HCT116 (cell line): ENCODE measurements around the gene PRKD2. TPM values are rescaled to one million over a fixed set of nuclear protein-coding genes. Genes with fewer than 3 reads are reported as not detected.
A peak's percentile ranks its signal among the peaks of the same experiment; 100 is the strongest.

Experiments
- ATAC-seq: fragments of 200-7000 bp; cut with Tn5 transposase; 2 replicates; pipeline ENCODE4 v1.9.1; 2020; ENCODE audit warnings: mild to moderate bottlenecking, moderate library complexity
- BruUV-seq: library from RNA; stranded (reverse); fragments of 400-500 nt; replicated peaks from 2 replicates; lab custom pipeline; 2021; lab: Mats Ljungman, UMichigan
- CTCF ChIA-PET: fragments of 300-600 bp; sonication (Branson Sonifier 250); formaldehyde crosslinking; loops from one replicate; lab custom pipeline; 2021; ENCODE audit warnings: antibody characterized with exemption; lab: Charles Lee
- POLR2A ChIA-PET: fragments of 300-600, 350-600 bp; sonication (Branson Sonifier 250); formaldehyde crosslinking; loops from one replicate; lab custom pipeline; 2021; ENCODE audit warnings: antibody characterized with exemption; lab: Charles Lee
- RAD21 ChIA-PET, 2 experiments: fragments of 300-600 bp; sonication (Branson Sonifier 250); formaldehyde crosslinking; loops; one replicate each; lab custom pipeline; 2023; ENCODE audit warnings: low total read pairs in 2 of 2; ENCODE audit not compliant: uncharacterized antibody in 2 of 2, unreplicated experiment in 2 of 2, low non-redundant PET in 1 of 2; lab: Charles Lee
- DNase-seq: peaks from one replicate; pipeline ENCODE4 v3.0.0-alpha.2; 2010; ENCODE audit warnings: low read depth, low spot score
- H2AFZ ChIP-seq: fragments of 200-600 bp; shearing (Covaris generic), sonication (generic); 2 replicates; pipeline ENCODE4 v1.6.1; 2017; ENCODE audit warnings: low read depth, mixed run types, mixed read lengths, antibody characterized with exemption, low read length; ENCODE audit not compliant: poor library complexity, severe bottlenecking
- H3K27ac ChIP-seq: 2 replicates; pipeline ENCODE4 v1.5.1; 2012; ENCODE audit warnings: low read depth, low read length
- H3K27me3 ChIP-seq: fragments of 200-600 bp; sonication (generic); 2 replicates; pipeline ENCODE4 v1.6.1; 2016; ENCODE audit warnings: mixed run types, low read length, mixed read lengths; ENCODE audit not compliant: insufficient read depth
- H3K36me3 ChIP-seq, 2 experiments: fragments of 200-500 bp in 1 of 2; fragments of 200-600 bp in 1 of 2; sonication (Bioruptor generic) in 1 of 2; sonication (generic) in 1 of 2; 2 replicates each; pipeline versions ENCODE4 v1.5.1 to v1.6.1; 2014 to 2016; ENCODE audit warnings: low read length in 2 of 2, inconsistent platforms in 1 of 2, mixed read lengths in 1 of 2, mixed run types in 1 of 2; ENCODE audit not compliant: insufficient read depth in 2 of 2, control insufficient read depth in 1 of 2
- H3K4me1 ChIP-seq, 2 experiments: fragments of 200-600 bp in 1 of 2; sonication (generic) in 1 of 2; 2 replicates each; pipeline versions ENCODE4 v1.5.1 to v1.6.1; 2012 to 2017; ENCODE audit warnings: low read length in 2 of 2, inconsistent platforms in 1 of 2, mild to moderate bottlenecking in 1 of 2, mixed read lengths in 1 of 2, mixed run types in 1 of 2, moderate library complexity in 1 of 2; ENCODE audit not compliant: insufficient read depth in 2 of 2, control insufficient read depth in 1 of 2
- H3K4me2 ChIP-seq: fragments of 200-600 bp; sonication (generic); 2 replicates; pipeline ENCODE4 v1.6.1; 2017; ENCODE audit warnings: mixed run types, low read length, mixed read lengths
- H3K4me3 ChIP-seq, 2 experiments: fragments of 200-600 bp in 1 of 2; sonication (generic) in 1 of 2; replicated peaks in 1 of 2; 2 replicates each; pipeline ENCODE4 v1.5.1; 2011 to 2016; ENCODE audit warnings: low read length in 2 of 2, control low read depth in 1 of 2, low read depth in 1 of 2, mild to moderate bottlenecking in 1 of 2, mixed read lengths in 1 of 2, mixed run types in 1 of 2
- H3K79me2 ChIP-seq: fragments of 200-600 bp; sonication (generic); 2 replicates; pipeline ENCODE4 v1.6.1; 2017; ENCODE audit warnings: mild to moderate bottlenecking, mixed run types, low read length, moderate library complexity, mixed read lengths; ENCODE audit not compliant: insufficient read depth
- H3K9ac ChIP-seq: fragments of 200-600 bp; sonication (generic); 2 replicates; pipeline ENCODE4 v1.6.1; 2016; ENCODE audit warnings: low read length, mixed read lengths
- H3K9me2 ChIP-seq: fragments of 200-600 bp; sonication (generic), shearing (Covaris generic); 2 replicates; pipeline ENCODE4 v1.6.1; 2017; ENCODE audit warnings: mixed run types, mild to moderate bottlenecking, moderate library complexity; ENCODE audit not compliant: insufficient read depth
- H3K9me3 ChIP-seq, 2 experiments: fragments of 200-500 bp in 1 of 2; fragments of 200-600 bp in 1 of 2; sonication (Bioruptor generic) in 1 of 2; sonication (generic) in 1 of 2; 2 replicates each; pipeline ENCODE4 v1.6.1; 2014 to 2017; ENCODE audit warnings: low read length in 2 of 2, mixed read lengths in 2 of 2, inconsistent platforms in 1 of 2, low read depth in 1 of 2, mild to moderate bottlenecking in 1 of 2, mixed run types in 1 of 2, moderate library complexity in 1 of 2; ENCODE audit not compliant: control insufficient read depth in 1 of 2, insufficient read depth in 1 of 2
- H4K20me1 ChIP-seq: fragments of 200-600 bp; sonication (generic), shearing (Covaris generic); 2 replicates; pipeline ENCODE4 v1.6.1; 2017; ENCODE audit warnings: mixed run types, mild to moderate bottlenecking, moderate library complexity; ENCODE audit not compliant: insufficient read depth
- CBX3 ChIP-seq: IDR thresholded peaks from 2 replicates; pipeline ENCODE4 v1.6.1; 2012; ENCODE audit warnings: low read depth
- CEBPB ChIP-seq: IDR thresholded peaks from 2 replicates; pipeline ENCODE4 v1.6.1; 2012; ENCODE audit warnings: low read depth
- EZH2 ChIP-seq: fragments of 200-600 bp; sonication (generic); IDR thresholded peaks from 2 replicates; pipeline ENCODE4 v1.6.1; 2017; ENCODE audit warnings: antibody characterized with exemption, mixed run types
- JUND ChIP-seq: IDR thresholded peaks from 2 replicates; pipeline ENCODE4 v1.6.1; 2012
- POLR2A ChIP-seq: IDR thresholded peaks from 2 replicates; pipeline ENCODE4 v1.7.0; 2011; ENCODE audit warnings: borderline replicate concordance; ENCODE audit not compliant: insufficient read depth, insufficient read length; ENCODE audit errors: extremely low read depth
- RAD21 ChIP-seq: IDR thresholded peaks from 2 replicates; pipeline ENCODE4 v1.6.1; 2012; ENCODE audit warnings: low read depth, mild to moderate bottlenecking
- SIN3A ChIP-seq: IDR thresholded peaks from 2 replicates; pipeline ENCODE4 v1.6.1; 2012; ENCODE audit warnings: low read depth
- SP1 ChIP-seq: IDR thresholded peaks from 2 replicates; pipeline ENCODE4 v1.6.1; 2012; ENCODE audit warnings: low read depth
- SRF ChIP-seq: IDR thresholded peaks from 2 replicates; pipeline ENCODE4 v1.6.1; 2012; ENCODE audit warnings: low read depth
- ZFX ChIP-seq: fragments of 450-650 bp; IDR thresholded peaks from 2 replicates; pipeline ENCODE4 v1.6.1; 2017
- ZNF274 ChIP-seq: fragments of 200-500 bp; sonication (Bioruptor generic); IDR thresholded peaks from 2 replicates; pipeline ENCODE4 v1.6.1; 2014; ENCODE audit warnings: mild to moderate bottlenecking, low read depth, low read length, inconsistent platforms
- intact Hi-C: fragments of 100-400 bp; cut with micrococcal nuclease; formaldehyde crosslinking; loops from 2 replicates; pipeline ENCODE4 v1.10.0; 2022
- total RNA-seq: library from RNA; stranded (reverse); gene quantifications from one replicate; pipeline ENCODE4 v1.2.1, GENCODE V29; 2021; ENCODE audit not compliant: unreplicated experiment
- TF ChIP-seq, protein P1 (sequence below): IDR thresholded peaks from 2 replicates; pipeline ENCODE4 v1.6.1; 2012; ENCODE audit warnings: low read depth
- TF ChIP-seq, protein P2 (sequence below), 3 experiments: fragments of 200-600 bp in 1 of 3; sonication (generic) in 1 of 3; IDR thresholded peaks in 2 of 3; conservative IDR thresholded peaks in 1 of 3; 2 replicates each; pipeline ENCODE4 v1.5.1; 2012 to 2017; ENCODE audit warnings: low read depth in 2 of 3, low read length in 2 of 3, antibody characterized with exemption in 1 of 3, borderline replicate concordance in 1 of 3, control low read depth in 1 of 3, mild to moderate bottlenecking in 1 of 3, mixed read lengths in 1 of 3, mixed run types in 1 of 3, moderate library complexity in 1 of 3; ENCODE audit not compliant: insufficient read depth in 1 of 3
- TF ChIP-seq, protein P3 (sequence below): IDR thresholded peaks from 2 replicates; pipeline ENCODE4 v1.6.1; 2012
- TF ChIP-seq, protein P4 (sequence below): IDR thresholded peaks from 2 replicates; pipeline ENCODE4 v1.6.1; 2011; ENCODE audit warnings: mild to moderate bottlenecking, low read length, moderate library complexity; ENCODE audit not compliant: insufficient replicate concordance; ENCODE audit errors: extremely low read depth
- TF ChIP-seq, protein P5 (sequence below): IDR thresholded peaks from 2 replicates; pipeline ENCODE4 v1.6.1; 2012

PRKD2 gene
- total RNA-seq, 1 experiment from 2014 or later: 73.5 TPM

DNA sequence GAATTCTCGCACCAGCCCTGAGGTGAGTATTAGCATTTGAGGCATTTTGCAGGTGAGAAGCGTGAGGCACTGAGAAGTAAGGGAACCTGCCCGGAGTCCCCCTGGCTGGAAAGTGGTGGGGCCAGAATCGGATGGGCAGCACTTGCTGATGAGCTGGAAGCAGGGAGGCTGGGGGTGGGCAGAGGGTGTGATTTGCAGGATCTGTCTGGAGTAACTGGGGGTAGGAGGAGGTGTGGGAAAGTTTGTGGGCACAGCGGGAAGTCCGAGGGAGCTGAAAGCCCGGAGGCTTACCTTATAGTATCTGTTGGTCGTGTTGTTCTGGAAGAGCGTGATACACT, 20.1 kb downstream of the PRKD2 start:
- DNase-seq (no peak), ATAC-seq (no peak)
- Histone ChIP-seq H3K27ac (peak overlapping the region; percentile 73), H3K9ac (peak overlapping the region; percentile 51), H3K4me2 (peak overlapping the region; percentile 80), H3K4me3 (peak overlapping the region; percentile 11 to 37), H3K27me3 (no peaks in the 10 kb centered on the region), H3K9me2 (no peaks in the 10 kb centered on the region), H3K36me3 (peaks cover 39 to 42% of the 10 kb centered on the region in 2 experiments), H3K9me3 (no peaks in the 10 kb centered on the region), H2AFZ (no peak overlapping the region), H3K4me1 (peaks cover 10 to 33% of the 10 kb centered on the region in 2 experiments), H4K20me1 (peaks cover 3% of the 10 kb centered on the region; the same call in 1 of the 2 replicates), H3K79me2 (peaks cover 8% of the 10 kb centered on the region; the same call in 1 of the 2 replicates)
- TF ChIP-seq, protein P1, sequence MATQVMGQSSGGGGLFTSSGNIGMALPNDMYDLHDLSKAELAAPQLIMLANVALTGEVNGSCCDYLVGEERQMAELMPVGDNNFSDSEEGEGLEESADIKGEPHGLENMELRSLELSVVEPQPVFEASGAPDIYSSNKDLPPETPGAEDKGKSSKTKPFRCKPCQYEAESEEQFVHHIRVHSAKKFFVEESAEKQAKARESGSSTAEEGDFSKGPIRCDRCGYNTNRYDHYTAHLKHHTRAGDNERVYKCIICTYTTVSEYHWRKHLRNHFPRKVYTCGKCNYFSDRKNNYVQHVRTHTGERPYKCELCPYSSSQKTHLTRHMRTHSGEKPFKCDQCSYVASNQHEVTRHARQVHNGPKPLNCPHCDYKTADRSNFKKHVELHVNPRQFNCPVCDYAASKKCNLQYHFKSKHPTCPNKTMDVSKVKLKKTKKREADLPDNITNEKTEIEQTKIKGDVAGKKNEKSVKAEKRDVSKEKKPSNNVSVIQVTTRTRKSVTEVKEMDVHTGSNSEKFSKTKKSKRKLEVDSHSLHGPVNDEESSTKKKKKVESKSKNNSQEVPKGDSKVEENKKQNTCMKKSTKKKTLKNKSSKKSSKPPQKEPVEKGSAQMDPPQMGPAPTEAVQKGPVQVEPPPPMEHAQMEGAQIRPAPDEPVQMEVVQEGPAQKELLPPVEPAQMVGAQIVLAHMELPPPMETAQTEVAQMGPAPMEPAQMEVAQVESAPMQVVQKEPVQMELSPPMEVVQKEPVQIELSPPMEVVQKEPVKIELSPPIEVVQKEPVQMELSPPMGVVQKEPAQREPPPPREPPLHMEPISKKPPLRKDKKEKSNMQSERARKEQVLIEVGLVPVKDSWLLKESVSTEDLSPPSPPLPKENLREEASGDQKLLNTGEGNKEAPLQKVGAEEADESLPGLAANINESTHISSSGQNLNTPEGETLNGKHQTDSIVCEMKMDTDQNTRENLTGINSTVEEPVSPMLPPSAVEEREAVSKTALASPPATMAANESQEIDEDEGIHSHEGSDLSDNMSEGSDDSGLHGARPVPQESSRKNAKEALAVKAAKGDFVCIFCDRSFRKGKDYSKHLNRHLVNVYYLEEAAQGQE: no peak
- TF ChIP-seq ZFX (no peak), SRF (no peak), JUND (no peak), SIN3A (no peak), ZNF274 (no peak), POLR2A (no peak), CEBPB (no peak), CBX3 (no peak), SP1 (no peak), RAD21 (no peak), EZH2 (no peak)
- TF ChIP-seq, protein P2, sequence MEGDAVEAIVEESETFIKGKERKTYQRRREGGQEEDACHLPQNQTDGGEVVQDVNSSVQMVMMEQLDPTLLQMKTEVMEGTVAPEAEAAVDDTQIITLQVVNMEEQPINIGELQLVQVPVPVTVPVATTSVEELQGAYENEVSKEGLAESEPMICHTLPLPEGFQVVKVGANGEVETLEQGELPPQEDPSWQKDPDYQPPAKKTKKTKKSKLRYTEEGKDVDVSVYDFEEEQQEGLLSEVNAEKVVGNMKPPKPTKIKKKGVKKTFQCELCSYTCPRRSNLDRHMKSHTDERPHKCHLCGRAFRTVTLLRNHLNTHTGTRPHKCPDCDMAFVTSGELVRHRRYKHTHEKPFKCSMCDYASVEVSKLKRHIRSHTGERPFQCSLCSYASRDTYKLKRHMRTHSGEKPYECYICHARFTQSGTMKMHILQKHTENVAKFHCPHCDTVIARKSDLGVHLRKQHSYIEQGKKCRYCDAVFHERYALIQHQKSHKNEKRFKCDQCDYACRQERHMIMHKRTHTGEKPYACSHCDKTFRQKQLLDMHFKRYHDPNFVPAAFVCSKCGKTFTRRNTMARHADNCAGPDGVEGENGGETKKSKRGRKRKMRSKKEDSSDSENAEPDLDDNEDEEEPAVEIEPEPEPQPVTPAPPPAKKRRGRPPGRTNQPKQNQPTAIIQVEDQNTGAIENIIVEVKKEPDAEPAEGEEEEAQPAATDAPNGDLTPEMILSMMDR (IDR thresholded peaks at IDR 0.05 in 2 of 3, conservative IDR thresholded peaks at IDR 0.05 in 1 of 3; ENCODE audit: borderline replicate concordance in 1 of 3, insufficient read depth in 1 of 3, low read depth in 2 of 3, low read length in 2 of 3): no peak
- TF ChIP-seq, protein P3, sequence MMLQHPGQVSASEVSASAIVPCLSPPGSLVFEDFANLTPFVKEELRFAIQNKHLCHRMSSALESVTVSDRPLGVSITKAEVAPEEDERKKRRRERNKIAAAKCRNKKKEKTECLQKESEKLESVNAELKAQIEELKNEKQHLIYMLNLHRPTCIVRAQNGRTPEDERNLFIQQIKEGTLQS: no peak
- TF ChIP-seq, protein P4, sequence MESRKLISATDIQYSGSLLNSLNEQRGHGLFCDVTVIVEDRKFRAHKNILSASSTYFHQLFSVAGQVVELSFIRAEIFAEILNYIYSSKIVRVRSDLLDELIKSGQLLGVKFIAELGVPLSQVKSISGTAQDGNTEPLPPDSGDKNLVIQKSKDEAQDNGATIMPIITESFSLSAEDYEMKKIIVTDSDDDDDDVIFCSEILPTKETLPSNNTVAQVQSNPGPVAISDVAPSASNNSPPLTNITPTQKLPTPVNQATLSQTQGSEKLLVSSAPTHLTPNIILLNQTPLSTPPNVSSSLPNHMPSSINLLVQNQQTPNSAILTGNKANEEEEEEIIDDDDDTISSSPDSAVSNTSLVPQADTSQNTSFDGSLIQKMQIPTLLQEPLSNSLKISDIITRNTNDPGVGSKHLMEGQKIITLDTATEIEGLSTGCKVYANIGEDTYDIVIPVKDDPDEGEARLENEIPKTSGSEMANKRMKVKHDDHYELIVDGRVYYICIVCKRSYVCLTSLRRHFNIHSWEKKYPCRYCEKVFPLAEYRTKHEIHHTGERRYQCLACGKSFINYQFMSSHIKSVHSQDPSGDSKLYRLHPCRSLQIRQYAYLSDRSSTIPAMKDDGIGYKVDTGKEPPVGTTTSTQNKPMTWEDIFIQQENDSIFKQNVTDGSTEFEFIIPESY: no peak
- TF ChIP-seq, protein P5, sequence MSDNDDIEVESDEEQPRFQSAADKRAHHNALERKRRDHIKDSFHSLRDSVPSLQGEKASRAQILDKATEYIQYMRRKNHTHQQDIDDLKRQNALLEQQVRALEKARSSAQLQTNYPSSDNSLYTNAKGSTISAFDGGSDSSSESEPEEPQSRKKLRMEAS: no peak
- BruUV-seq: TSS peak; percentile 55
- intact Hi-C loops: no loop called here
- ChIA-PET RAD21 (no interaction called here), CTCF (interaction anchor here (1.2 to 1.3 kb wide), 3 partner anchors 14 to 160 kb away, joined by 3 to 9 read pairs (median 5); partner anchors contain the start of gene DACT3), POLR2A (interaction anchor here (0.8 to 1.6 kb wide), 3 partner anchors 17 to 96 kb away, joined by 3 to 11 read pairs (median 8); partner anchors contain the start of gene DACT3)
